HCT116 (cell line): Measurements from ENCODE around the gene CABP2. TPM values are rescaled to one million over a fixed set of nuclear protein-coding genes. Genes with fewer than 3 reads are reported as not detected.

Experiments used
- ATAC-seq: fragments of 200-7000 bp; cut with Tn5 transposase; 2 replicates; pipeline ENCODE4 v1.9.1; 2020; ENCODE audit warnings: mild to moderate bottlenecking, moderate library complexity
- BruUV-seq: library from RNA; stranded (reverse); fragments of 400-500 nt; replicated peaks from 2 replicates; lab custom pipeline; 2021; lab: Mats Ljungman, UMichigan
- CTCF ChIA-PET: fragments of 300-600 bp; sonication (Branson Sonifier 250); formaldehyde crosslinking; loops from one replicate; lab custom pipeline; 2021; ENCODE audit warnings: antibody characterized with exemption; lab: Charles Lee
- POLR2A ChIA-PET: fragments of 300-600, 350-600 bp; sonication (Branson Sonifier 250); formaldehyde crosslinking; loops from one replicate; lab custom pipeline; 2021; ENCODE audit warnings: antibody characterized with exemption; lab: Charles Lee
- RAD21 ChIA-PET, 2 experiments: fragments of 300-600 bp; sonication (Branson Sonifier 250); formaldehyde crosslinking; loops; one replicate each; lab custom pipeline; 2023; ENCODE audit warnings: low total read pairs in 2 of 2; ENCODE audit not compliant: uncharacterized antibody in 2 of 2, unreplicated experiment in 2 of 2, low non-redundant PET in 1 of 2; lab: Charles Lee
- DNase-seq: peaks from one replicate; pipeline ENCODE4 v3.0.0-alpha.2; 2010; ENCODE audit warnings: low read depth, low spot score
- H2AFZ ChIP-seq: fragments of 200-600 bp; shearing (Covaris generic), sonication (generic); 2 replicates; pipeline ENCODE4 v1.6.1; 2017; ENCODE audit warnings: low read depth, mixed run types, mixed read lengths, antibody characterized with exemption, low read length; ENCODE audit not compliant: poor library complexity, severe bottlenecking
- H3K27ac ChIP-seq: 2 replicates; pipeline ENCODE4 v1.5.1; 2012; ENCODE audit warnings: low read depth, low read length
- H3K27me3 ChIP-seq: fragments of 200-600 bp; sonication (generic); 2 replicates; pipeline ENCODE4 v1.6.1; 2016; ENCODE audit warnings: mixed run types, low read length, mixed read lengths; ENCODE audit not compliant: insufficient read depth
- H3K36me3 ChIP-seq, 2 experiments: fragments of 200-500 bp in 1 of 2; fragments of 200-600 bp in 1 of 2; sonication (Bioruptor generic) in 1 of 2; sonication (generic) in 1 of 2; 2 replicates each; pipeline versions ENCODE4 v1.5.1 to v1.6.1; 2014 to 2016; ENCODE audit warnings: low read length in 2 of 2, inconsistent platforms in 1 of 2, mixed read lengths in 1 of 2, mixed run types in 1 of 2; ENCODE audit not compliant: insufficient read depth in 2 of 2, control insufficient read depth in 1 of 2
- H3K4me1 ChIP-seq, 2 experiments: fragments of 200-600 bp in 1 of 2; sonication (generic) in 1 of 2; 2 replicates each; pipeline versions ENCODE4 v1.5.1 to v1.6.1; 2012 to 2017; ENCODE audit warnings: low read length in 2 of 2, inconsistent platforms in 1 of 2, mild to moderate bottlenecking in 1 of 2, mixed read lengths in 1 of 2, mixed run types in 1 of 2, moderate library complexity in 1 of 2; ENCODE audit not compliant: insufficient read depth in 2 of 2, control insufficient read depth in 1 of 2
- H3K4me2 ChIP-seq: fragments of 200-600 bp; sonication (generic); 2 replicates; pipeline ENCODE4 v1.6.1; 2017; ENCODE audit warnings: mixed run types, low read length, mixed read lengths
- H3K4me3 ChIP-seq, 2 experiments: fragments of 200-600 bp in 1 of 2; sonication (generic) in 1 of 2; replicated peaks in 1 of 2; 2 replicates each; pipeline ENCODE4 v1.5.1; 2011 to 2016; ENCODE audit warnings: low read length in 2 of 2, control low read depth in 1 of 2, low read depth in 1 of 2, mild to moderate bottlenecking in 1 of 2, mixed read lengths in 1 of 2, mixed run types in 1 of 2
- H3K79me2 ChIP-seq: fragments of 200-600 bp; sonication (generic); 2 replicates; pipeline ENCODE4 v1.6.1; 2017; ENCODE audit warnings: mild to moderate bottlenecking, mixed run types, low read length, moderate library complexity, mixed read lengths; ENCODE audit not compliant: insufficient read depth
- H3K9ac ChIP-seq: fragments of 200-600 bp; sonication (generic); 2 replicates; pipeline ENCODE4 v1.6.1; 2016; ENCODE audit warnings: low read length, mixed read lengths
- H3K9me2 ChIP-seq: fragments of 200-600 bp; sonication (generic), shearing (Covaris generic); 2 replicates; pipeline ENCODE4 v1.6.1; 2017; ENCODE audit warnings: mixed run types, mild to moderate bottlenecking, moderate library complexity; ENCODE audit not compliant: insufficient read depth
- H3K9me3 ChIP-seq, 2 experiments: fragments of 200-500 bp in 1 of 2; fragments of 200-600 bp in 1 of 2; sonication (Bioruptor generic) in 1 of 2; sonication (generic) in 1 of 2; 2 replicates each; pipeline ENCODE4 v1.6.1; 2014 to 2017; ENCODE audit warnings: low read length in 2 of 2, mixed read lengths in 2 of 2, inconsistent platforms in 1 of 2, low read depth in 1 of 2, mild to moderate bottlenecking in 1 of 2, mixed run types in 1 of 2, moderate library complexity in 1 of 2; ENCODE audit not compliant: control insufficient read depth in 1 of 2, insufficient read depth in 1 of 2
- H4K20me1 ChIP-seq: fragments of 200-600 bp; sonication (generic), shearing (Covaris generic); 2 replicates; pipeline ENCODE4 v1.6.1; 2017; ENCODE audit warnings: mixed run types, mild to moderate bottlenecking, moderate library complexity; ENCODE audit not compliant: insufficient read depth
- CBX3 ChIP-seq: IDR thresholded peaks from 2 replicates; pipeline ENCODE4 v1.6.1; 2012; ENCODE audit warnings: low read depth
- ELF1 ChIP-seq: IDR thresholded peaks from 2 replicates; pipeline ENCODE4 v1.6.1; 2012; ENCODE audit warnings: low read depth, borderline replicate concordance
- EZH2phosphoT487 ChIP-seq: fragments of 200-600 bp; IDR thresholded peaks from 2 replicates; pipeline ENCODE4 v1.6.1; 2018; ENCODE audit warnings: antibody characterized with exemption, borderline replicate concordance
- FOSL1 ChIP-seq: IDR thresholded peaks from 2 replicates; pipeline ENCODE4 v1.6.1; 2012; ENCODE audit warnings: low read depth
- JUND ChIP-seq: IDR thresholded peaks from 2 replicates; pipeline ENCODE4 v1.6.1; 2012
- MAX ChIP-seq: IDR thresholded peaks from 2 replicates; pipeline ENCODE4 v1.6.1; 2012
- SRF ChIP-seq: IDR thresholded peaks from 2 replicates; pipeline ENCODE4 v1.6.1; 2012; ENCODE audit warnings: low read depth
- ZFX ChIP-seq: fragments of 450-650 bp; IDR thresholded peaks from 2 replicates; pipeline ENCODE4 v1.6.1; 2017
- ZNF274 ChIP-seq: fragments of 200-500 bp; sonication (Bioruptor generic); IDR thresholded peaks from 2 replicates; pipeline ENCODE4 v1.6.1; 2014; ENCODE audit warnings: mild to moderate bottlenecking, low read depth, low read length, inconsistent platforms
- intact Hi-C: fragments of 100-400 bp; cut with micrococcal nuclease; formaldehyde crosslinking; loops from 2 replicates; pipeline ENCODE4 v1.10.0; 2022
- total RNA-seq: library from RNA; stranded (reverse); gene quantifications from one replicate; pipeline ENCODE4 v1.2.1, GENCODE V29; 2021; ENCODE audit not compliant: unreplicated experiment
- TF ChIP-seq, protein P1 (sequence below), 3 experiments: fragments of 200-600 bp in 1 of 3; sonication (generic) in 1 of 3; IDR thresholded peaks in 2 of 3; conservative IDR thresholded peaks in 1 of 3; 2 replicates each; pipeline ENCODE4 v1.5.1; 2012 to 2017; ENCODE audit warnings: low read depth in 2 of 3, low read length in 2 of 3, antibody characterized with exemption in 1 of 3, borderline replicate concordance in 1 of 3, control low read depth in 1 of 3, mild to moderate bottlenecking in 1 of 3, mixed read lengths in 1 of 3, mixed run types in 1 of 3, moderate library complexity in 1 of 3; ENCODE audit not compliant: insufficient read depth in 1 of 3
- TF ChIP-seq, protein P2 (sequence below): IDR thresholded peaks from 2 replicates; pipeline ENCODE4 v1.6.1; 2011; ENCODE audit warnings: mild to moderate bottlenecking, low read length, moderate library complexity; ENCODE audit not compliant: insufficient replicate concordance; ENCODE audit errors: extremely low read depth
- TF ChIP-seq, protein P3 (sequence below): IDR thresholded peaks from 2 replicates; pipeline ENCODE4 v1.6.1; 2012

Gene CABP2
- total RNA-seq, 1 experiment from 2014 or later, result not detected

GRCh38 chr11:67522338-67522737 lies 908 bp downstream of the CABP2 start:
- ATAC-seq (no peak), DNase-seq (no peak)
- Histone ChIP-seq H3K36me3 (no peaks in the 10 kb centered on the region), H3K79me2 (no peaks in the 10 kb centered on the region), H3K27me3 (no peaks in the 10 kb centered on the region), H4K20me1 (no peaks in the 10 kb centered on the region), H3K9me3 (no peaks in the 10 kb centered on the region), H3K4me2 (no peak overlapping the region), H3K4me3 (no peak overlapping the region), H3K4me1 (no peaks in the 10 kb centered on the region), H3K9me2 (no peaks in the 10 kb centered on the region), H3K9ac (no peak overlapping the region), H3K27ac (no peak overlapping the region), H2AFZ (no peak overlapping the region)
- ChIA-PET RAD21 (no interaction called here), POLR2A (no interaction called here), CTCF (no interaction called here)
- no TSS peak for BruUV-seq
- TF ChIP-seq ELF1, result no peak
- TF ChIP-seq MAX, result no peak
- TF ChIP-seq, protein P1, sequence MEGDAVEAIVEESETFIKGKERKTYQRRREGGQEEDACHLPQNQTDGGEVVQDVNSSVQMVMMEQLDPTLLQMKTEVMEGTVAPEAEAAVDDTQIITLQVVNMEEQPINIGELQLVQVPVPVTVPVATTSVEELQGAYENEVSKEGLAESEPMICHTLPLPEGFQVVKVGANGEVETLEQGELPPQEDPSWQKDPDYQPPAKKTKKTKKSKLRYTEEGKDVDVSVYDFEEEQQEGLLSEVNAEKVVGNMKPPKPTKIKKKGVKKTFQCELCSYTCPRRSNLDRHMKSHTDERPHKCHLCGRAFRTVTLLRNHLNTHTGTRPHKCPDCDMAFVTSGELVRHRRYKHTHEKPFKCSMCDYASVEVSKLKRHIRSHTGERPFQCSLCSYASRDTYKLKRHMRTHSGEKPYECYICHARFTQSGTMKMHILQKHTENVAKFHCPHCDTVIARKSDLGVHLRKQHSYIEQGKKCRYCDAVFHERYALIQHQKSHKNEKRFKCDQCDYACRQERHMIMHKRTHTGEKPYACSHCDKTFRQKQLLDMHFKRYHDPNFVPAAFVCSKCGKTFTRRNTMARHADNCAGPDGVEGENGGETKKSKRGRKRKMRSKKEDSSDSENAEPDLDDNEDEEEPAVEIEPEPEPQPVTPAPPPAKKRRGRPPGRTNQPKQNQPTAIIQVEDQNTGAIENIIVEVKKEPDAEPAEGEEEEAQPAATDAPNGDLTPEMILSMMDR (IDR thresholded peaks at IDR 0.05 in 2 of 3, conservative IDR thresholded peaks at IDR 0.05 in 1 of 3; ENCODE audit: borderline replicate concordance in 1 of 3, insufficient read depth in 1 of 3, low read depth in 2 of 3, low read length in 2 of 3), result no peak
- no peak for TF ChIP-seq FOSL1
- TF ChIP-seq ZNF274, result no peak
- no peak for TF ChIP-seq EZH2phosphoT487
- TF ChIP-seq CBX3, result no peak
- TF ChIP-seq, protein P2, sequence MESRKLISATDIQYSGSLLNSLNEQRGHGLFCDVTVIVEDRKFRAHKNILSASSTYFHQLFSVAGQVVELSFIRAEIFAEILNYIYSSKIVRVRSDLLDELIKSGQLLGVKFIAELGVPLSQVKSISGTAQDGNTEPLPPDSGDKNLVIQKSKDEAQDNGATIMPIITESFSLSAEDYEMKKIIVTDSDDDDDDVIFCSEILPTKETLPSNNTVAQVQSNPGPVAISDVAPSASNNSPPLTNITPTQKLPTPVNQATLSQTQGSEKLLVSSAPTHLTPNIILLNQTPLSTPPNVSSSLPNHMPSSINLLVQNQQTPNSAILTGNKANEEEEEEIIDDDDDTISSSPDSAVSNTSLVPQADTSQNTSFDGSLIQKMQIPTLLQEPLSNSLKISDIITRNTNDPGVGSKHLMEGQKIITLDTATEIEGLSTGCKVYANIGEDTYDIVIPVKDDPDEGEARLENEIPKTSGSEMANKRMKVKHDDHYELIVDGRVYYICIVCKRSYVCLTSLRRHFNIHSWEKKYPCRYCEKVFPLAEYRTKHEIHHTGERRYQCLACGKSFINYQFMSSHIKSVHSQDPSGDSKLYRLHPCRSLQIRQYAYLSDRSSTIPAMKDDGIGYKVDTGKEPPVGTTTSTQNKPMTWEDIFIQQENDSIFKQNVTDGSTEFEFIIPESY, result no peak
- no peak for TF ChIP-seq SRF
- no peak for TF ChIP-seq JUND
- TF ChIP-seq, protein P3, sequence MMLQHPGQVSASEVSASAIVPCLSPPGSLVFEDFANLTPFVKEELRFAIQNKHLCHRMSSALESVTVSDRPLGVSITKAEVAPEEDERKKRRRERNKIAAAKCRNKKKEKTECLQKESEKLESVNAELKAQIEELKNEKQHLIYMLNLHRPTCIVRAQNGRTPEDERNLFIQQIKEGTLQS, result no peak
- TF ChIP-seq ZFX, result no peak
- intact Hi-C loops, result no loop called here
